Immature natural killer cell (primary cell): Measurements from ENCODE around the gene PPP2CA. TPM values are rescaled to one million over a fixed set of nuclear protein-coding genes. Genes with fewer than 3 reads are reported as not detected.

Experiments used
- DNase-seq, 3 donors: peaks; one replicate each; pipeline ENCODE4 v3.0.0; 2022; ENCODE audit warnings: mixed read lengths in 1 of 3
- H3K27ac Mint-ChIP-seq, 6 donors: one replicate each; pipeline ENCODE4 v1.8.0; 2020; ENCODE audit warnings: mixed read lengths in 6 of 6, mild to moderate bottlenecking in 5 of 6, inconsistent platforms in 4 of 6, moderate library complexity in 3 of 6
- H3K27me3 Mint-ChIP-seq, 3 donors: one replicate each; pipeline ENCODE4 v1.8.0; 2020 to 2021; ENCODE audit warnings: low read depth in 3 of 3, mild to moderate bottlenecking in 3 of 3, mixed read lengths in 3 of 3, moderate library complexity in 3 of 3, inconsistent platforms in 1 of 3
- H3K36me3 Mint-ChIP-seq, 3 donors: one replicate each; pipeline ENCODE4 v1.8.0; 2020; ENCODE audit warnings: mixed read lengths in 3 of 3, inconsistent platforms in 2 of 3, mild to moderate bottlenecking in 2 of 3
- H3K4me1 Mint-ChIP-seq, 2 donors: one replicate each; pipeline ENCODE4 v1.8.0; 2020; ENCODE audit warnings: inconsistent platforms in 2 of 2, mild to moderate bottlenecking in 2 of 2, mixed read lengths in 2 of 2, moderate library complexity in 1 of 2
- H3K4me3 Mint-ChIP-seq, 5 donors: one replicate each; pipeline ENCODE4 v1.8.0; 2020; ENCODE audit warnings: mild to moderate bottlenecking in 5 of 5, mixed read lengths in 5 of 5, inconsistent platforms in 3 of 5, moderate library complexity in 3 of 5
- H3K9me3 Mint-ChIP-seq, 6 donors: one replicate each; pipeline ENCODE4 v1.8.0; 2020; ENCODE audit warnings: mild to moderate bottlenecking in 6 of 6, mixed read lengths in 6 of 6, inconsistent platforms in 4 of 6, moderate library complexity in 3 of 6
- polyA plus RNA-seq, 3 donors: library from polyadenylated mRNA; unstranded; fragments of 300-500 nt; fragmentation: Illumina TruSeq; gene quantifications; one replicate each; pipeline ENCODE4 v1.2.3, GENCODE V29; 2021

Gene PPP2CA
- polyA plus RNA-seq, 3 donors from 2014 or later, result 225 to 259 (median 254) TPM

DNA sequence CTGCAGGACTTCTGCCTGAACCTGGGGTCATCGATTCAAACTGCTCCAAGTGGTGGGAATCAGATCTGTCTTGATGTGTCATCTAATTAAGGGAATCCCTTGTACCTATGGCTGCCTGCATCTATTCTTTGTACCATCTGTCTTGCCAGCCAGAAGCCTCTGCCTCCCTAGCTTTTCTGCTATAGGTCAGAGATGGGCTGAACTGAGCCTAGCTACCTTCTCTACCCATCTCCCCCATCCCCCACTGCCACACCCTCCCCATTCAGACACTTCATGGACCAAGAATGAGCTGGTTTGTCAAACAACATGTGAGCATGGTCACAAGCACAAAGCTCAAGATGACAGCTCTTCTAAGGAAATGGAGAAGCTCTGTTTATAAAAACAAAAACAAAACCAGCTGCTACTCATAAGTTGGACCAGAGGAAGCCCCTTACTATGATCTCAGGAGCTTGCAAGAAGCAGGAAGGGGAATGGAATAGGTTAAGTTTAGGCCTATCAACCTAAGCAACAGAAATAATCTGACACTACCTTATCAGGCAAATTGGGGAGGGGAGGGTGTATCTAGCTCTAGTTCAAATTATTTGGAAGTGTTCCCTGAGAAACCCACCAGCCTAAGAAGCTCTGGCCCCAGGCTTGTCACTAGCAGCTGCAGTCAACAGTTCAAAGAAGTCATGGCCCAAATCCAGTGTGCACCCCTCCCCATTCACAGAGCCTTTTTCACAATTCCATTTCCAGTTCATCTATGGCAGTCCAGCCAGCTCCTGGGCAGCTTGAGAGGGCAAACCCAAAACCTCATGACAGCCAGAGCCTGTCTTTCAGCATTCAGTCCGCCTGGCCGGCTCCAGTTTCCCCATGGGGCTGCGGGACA lies 79.0 kb downstream of the PPP2CA start:
- peaks cover 3 to 17% (median 5%) of the 10 kb centered on the region in 3 donors for H3K36me3 Mint-ChIP-seq
- H3K4me1 Mint-ChIP-seq, result peaks cover 21 to 49% of the 10 kb centered on the region in 2 donors

DNA sequence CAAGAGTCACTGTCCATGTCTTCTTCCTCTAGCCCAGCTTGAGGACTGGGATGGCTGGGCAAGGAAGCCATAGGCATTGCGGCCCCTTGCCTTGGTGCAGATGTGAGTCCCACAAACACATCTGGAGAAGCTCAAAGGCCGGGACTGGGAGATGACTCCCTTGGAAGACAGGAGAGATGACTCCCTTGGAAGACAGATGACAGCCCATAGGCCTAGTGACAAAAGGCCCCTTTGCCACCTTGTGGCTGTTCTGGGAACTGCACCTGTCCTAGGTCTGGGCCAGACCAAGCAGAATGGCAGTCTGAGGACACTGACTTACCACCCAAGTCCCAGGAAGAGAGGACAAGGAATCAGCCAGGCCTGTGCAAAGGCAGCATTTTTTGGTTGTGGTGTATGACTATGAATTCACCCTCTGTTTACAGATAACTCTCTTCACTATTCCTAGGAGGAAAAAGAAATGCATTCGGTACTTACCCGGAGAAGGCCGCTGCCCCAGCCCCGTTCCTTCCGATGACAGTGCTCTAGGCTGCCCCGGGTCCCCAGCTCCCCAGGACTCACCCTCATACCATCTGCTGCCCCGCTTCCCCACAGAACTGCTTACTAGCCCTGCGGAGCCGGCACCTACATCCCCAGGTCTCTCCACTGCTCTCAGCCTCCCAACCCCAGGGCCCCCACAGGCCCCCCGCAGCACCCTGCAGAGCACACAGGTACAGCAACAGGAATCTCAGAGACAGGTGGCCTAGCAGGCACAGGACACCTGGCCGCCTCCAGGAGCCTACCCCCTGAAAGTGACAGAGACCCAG lies 79.9 kb downstream of the PPP2CA start:
- H3K4me3 Mint-ChIP-seq, result no peak overlapping the region
- peaks cover 21 to 29% (median 22%) of the 10 kb centered on the region in 3 donors for H3K27me3 Mint-ChIP-seq
- no peaks in the 10 kb centered on the region for H3K9me3 Mint-ChIP-seq
- peak; percentile 74 to 76 (median 74) for DNase-seq
- peaks cover 0 to 19% (median 4%) of the 10 kb centered on the region in 3 donors for H3K36me3 Mint-ChIP-seq
- H3K27ac Mint-ChIP-seq, result peak overlapping the region; percentile 61 to 89 (median 76)
- H3K4me1 Mint-ChIP-seq, result peaks cover 23 to 52% of the 10 kb centered on the region in 2 donors

More for the DNA sequence above, 79.0 kb downstream of the PPP2CA start:
- peak overlapping the region; percentile 59 to 84 (median 64) for H3K27ac Mint-ChIP-seq
- no peaks in the 10 kb centered on the region for H3K9me3 Mint-ChIP-seq
- H3K27me3 Mint-ChIP-seq, result peaks cover 21 to 28% (median 22%) of the 10 kb centered on the region in 3 donors
- no peak overlapping the region for H3K4me3 Mint-ChIP-seq
- no peak for DNase-seq

DNA sequence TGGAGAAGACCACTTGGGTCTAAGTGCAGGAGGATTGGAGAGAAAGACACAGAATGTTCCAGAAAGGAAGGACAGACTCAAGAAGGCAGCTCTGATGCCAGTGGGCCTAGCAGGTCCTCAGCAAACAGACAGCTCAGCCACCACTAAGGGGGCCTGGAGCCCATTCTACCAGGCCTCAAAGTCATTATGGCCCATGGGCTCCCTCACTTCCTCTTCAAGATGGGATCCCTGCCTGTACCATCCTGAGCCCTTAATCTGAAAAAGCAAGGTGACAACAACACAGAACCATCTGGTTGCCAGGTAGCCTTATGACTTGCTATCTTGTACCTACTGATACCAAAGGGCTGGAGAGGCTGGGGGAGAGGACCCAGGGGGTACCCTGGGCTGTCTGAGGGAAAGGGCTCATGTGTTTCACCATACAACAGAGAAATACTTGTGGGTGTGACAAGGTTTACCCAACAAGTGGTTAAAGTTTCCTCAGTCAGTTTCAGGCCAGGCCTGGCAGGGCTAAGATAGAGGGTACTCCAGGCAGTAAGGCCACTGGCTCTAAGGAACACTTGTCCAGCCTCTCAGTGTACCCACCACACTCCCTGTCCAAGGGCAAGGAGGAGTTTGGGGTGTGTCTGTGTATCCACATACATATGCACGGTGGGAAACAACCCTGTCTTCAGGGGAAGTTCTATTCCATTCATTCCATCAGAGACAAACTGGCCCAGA lies 80.7 kb downstream of the PPP2CA start:
- DNase-seq, result no peak
- Mint-ChIP-seq H3K4me1 (peaks cover 28 to 52% of the 10 kb centered on the region in 2 donors), H3K4me3 (no peak overlapping the region)

More for the DNA sequence above, 80.7 kb downstream of the PPP2CA start:
- peaks cover 22 to 34% (median 22%) of the 10 kb centered on the region in 3 donors for H3K27me3 Mint-ChIP-seq
- H3K9me3 Mint-ChIP-seq, result no peaks in the 10 kb centered on the region
- H3K27ac Mint-ChIP-seq, result peak overlapping the region; percentile 61 to 89 (median 76)
- H3K36me3 Mint-ChIP-seq, result peaks cover 0 to 19% (median 4%) of the 10 kb centered on the region in 3 donors

Other genes with a start within 250 kb of the PPP2CA start
- gene VDAC1, start 221.1 kb downstream of the PPP2CA start, polyA plus RNA-seq, result 100 to 1,000 TPM; 107 to 119 (median 111) TPM
- gene TCF7, start 111.4 kb downstream of the PPP2CA start, polyA plus RNA-seq, result 10 to 100 TPM; 14.9 to 50.9 (median 38.2) TPM
- gene SKP1, start 49.1 kb downstream of the PPP2CA start, polyA plus RNA-seq, result 1,000 to 10,000 TPM in 2 of 3 donors, 100 to 1,000 TPM in 1; 955 to 1,349 (median 1,131) TPM
- 1 to 10 TPM in 1 of 3 donors, under 1 TPM in 2; 0.46 to 1.6 (median 0.51) TPM for gene CDKL3, start 141.1 kb upstream of the PPP2CA start, polyA plus RNA-seq
- gene UBE2B, start 145.5 kb upstream of the PPP2CA start, polyA plus RNA-seq, result 10 to 100 TPM; 44.0 to 82.8 (median 72.8) TPM
- 10 to 100 TPM; 23.3 to 37.6 (median 30.0) TPM for gene CDKN2AIPNL, start 185.8 kb upstream of the PPP2CA start, polyA plus RNA-seq